Endothelial cell (in vitro differentiated cells): ENCODE data around the gene STAG1. TPM values are rescaled to one million over a fixed set of nuclear protein-coding genes. Genes with fewer than 3 reads are reported as not detected.
A peak's percentile ranks its signal among the peaks of the same experiment; 100 is the strongest.

Experiments used
- DNase-seq: peaks from one replicate; pipeline ENCODE4 v3.0.0; 2021; ENCODE audit warnings: low spot score
- H3K27ac Mint-ChIP-seq: one replicate; pipeline ENCODE4 v1.8.0; 2021; ENCODE audit warnings: mixed read lengths, inconsistent platforms; ENCODE audit not compliant: unreplicated experiment
- H3K27me3 Mint-ChIP-seq: one replicate; pipeline ENCODE4 v1.8.0; 2021; ENCODE audit warnings: mild to moderate bottlenecking, moderate library complexity, mixed read lengths, inconsistent platforms; ENCODE audit not compliant: unreplicated experiment
- H3K36me3 Mint-ChIP-seq: one replicate; pipeline ENCODE4 v1.8.0; 2021; ENCODE audit warnings: mild to moderate bottlenecking, low read depth, mixed read lengths, inconsistent platforms; ENCODE audit not compliant: unreplicated experiment
- H3K4me1 Mint-ChIP-seq: one replicate; pipeline ENCODE4 v1.8.0; 2021; ENCODE audit warnings: mild to moderate bottlenecking, mixed read lengths, inconsistent platforms; ENCODE audit not compliant: unreplicated experiment
- H3K4me3 Mint-ChIP-seq: one replicate; pipeline ENCODE4 v1.8.0; 2021; ENCODE audit warnings: mild to moderate bottlenecking, mixed read lengths, inconsistent platforms; ENCODE audit not compliant: unreplicated experiment
- H3K9me3 Mint-ChIP-seq: one replicate; pipeline ENCODE4 v1.8.0; 2021; ENCODE audit warnings: mixed read lengths, inconsistent platforms; ENCODE audit not compliant: unreplicated experiment
- total RNA-seq: library from RNA; stranded (reverse); fragmentation: NEBNext Ultra II Directional; extraction: Animal tissue kit (Norgen Biotek cat#: 25700); gene quantifications from one replicate; pipeline ENCODE4 v1.2.1, GENCODE V29; 2021; ENCODE audit not compliant: unreplicated experiment
- TF ChIP-seq, protein P1 (sequence below): fragments of 200-600 bp; sonication (generic); IDR thresholded peaks from one replicate; pipeline ENCODE4 v1.5.0; 2021; ENCODE audit warnings: antibody characterized with exemption; ENCODE audit not compliant: unreplicated experiment

The STAG1 gene
- total RNA-seq, 1 donor from 2014 or later, result 30.0 TPM

DNA sequence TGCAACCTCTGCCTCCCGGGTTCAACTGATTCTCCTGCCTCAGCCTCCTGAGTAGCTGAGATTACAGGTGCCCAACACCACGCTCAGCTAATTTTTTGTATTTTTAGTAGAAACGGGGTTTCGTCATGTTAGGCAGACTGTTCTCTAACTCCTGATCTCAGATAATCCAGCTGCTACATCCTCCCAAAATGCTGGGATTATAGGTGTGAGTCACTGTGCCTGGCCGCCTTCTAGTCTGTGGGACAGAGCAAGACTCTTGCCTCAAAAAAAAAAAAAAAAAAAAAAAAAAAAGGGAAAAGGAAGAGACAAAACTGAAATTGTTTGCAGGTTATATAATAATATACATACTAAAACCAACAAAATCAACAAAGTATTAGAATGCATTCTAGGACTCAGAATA, 286.9 kb downstream of the STAG1 start:
- no peak overlapping the region for H3K27ac Mint-ChIP-seq
- H3K9me3 Mint-ChIP-seq, result no peaks in the 10 kb centered on the region
- H3K36me3 Mint-ChIP-seq, result peaks cover 16% of the 10 kb centered on the region
- TF ChIP-seq, protein P1, sequence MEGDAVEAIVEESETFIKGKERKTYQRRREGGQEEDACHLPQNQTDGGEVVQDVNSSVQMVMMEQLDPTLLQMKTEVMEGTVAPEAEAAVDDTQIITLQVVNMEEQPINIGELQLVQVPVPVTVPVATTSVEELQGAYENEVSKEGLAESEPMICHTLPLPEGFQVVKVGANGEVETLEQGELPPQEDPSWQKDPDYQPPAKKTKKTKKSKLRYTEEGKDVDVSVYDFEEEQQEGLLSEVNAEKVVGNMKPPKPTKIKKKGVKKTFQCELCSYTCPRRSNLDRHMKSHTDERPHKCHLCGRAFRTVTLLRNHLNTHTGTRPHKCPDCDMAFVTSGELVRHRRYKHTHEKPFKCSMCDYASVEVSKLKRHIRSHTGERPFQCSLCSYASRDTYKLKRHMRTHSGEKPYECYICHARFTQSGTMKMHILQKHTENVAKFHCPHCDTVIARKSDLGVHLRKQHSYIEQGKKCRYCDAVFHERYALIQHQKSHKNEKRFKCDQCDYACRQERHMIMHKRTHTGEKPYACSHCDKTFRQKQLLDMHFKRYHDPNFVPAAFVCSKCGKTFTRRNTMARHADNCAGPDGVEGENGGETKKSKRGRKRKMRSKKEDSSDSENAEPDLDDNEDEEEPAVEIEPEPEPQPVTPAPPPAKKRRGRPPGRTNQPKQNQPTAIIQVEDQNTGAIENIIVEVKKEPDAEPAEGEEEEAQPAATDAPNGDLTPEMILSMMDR, result no peak
- H3K4me1 Mint-ChIP-seq, result peaks cover 3% of the 10 kb centered on the region
- H3K4me3 Mint-ChIP-seq, result no peak overlapping the region
- no peak for DNase-seq
- no peaks in the 10 kb centered on the region for H3K27me3 Mint-ChIP-seq

DNA sequence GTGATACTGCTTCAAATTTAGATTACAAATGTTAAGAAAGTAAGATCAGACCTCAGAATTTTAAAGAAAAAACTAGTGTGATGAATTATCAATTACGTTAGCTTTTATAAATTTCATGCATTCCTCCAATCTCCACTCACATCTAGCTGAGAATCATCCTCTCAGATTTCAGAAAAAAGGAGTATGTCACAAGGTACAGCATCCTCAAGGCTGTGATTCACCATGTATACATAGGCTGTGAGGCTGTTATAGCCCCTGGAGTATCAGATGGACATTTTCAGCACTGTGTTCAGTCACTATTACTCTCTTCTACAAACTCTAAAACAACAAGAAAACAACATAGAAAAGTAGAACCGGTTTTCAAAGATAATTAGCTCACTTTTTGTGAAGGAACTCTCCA, 287.7 kb downstream of the STAG1 start:
- Mint-ChIP-seq H3K4me1 (peaks cover 3% of the 10 kb centered on the region), H3K27me3 (no peaks in the 10 kb centered on the region), H3K27ac (no peak overlapping the region), H3K36me3 (peaks cover 21% of the 10 kb centered on the region), H3K9me3 (no peaks in the 10 kb centered on the region), H3K4me3 (no peak overlapping the region)
- TF ChIP-seq, protein P1, result no peak
- no peak for DNase-seq

DNA sequence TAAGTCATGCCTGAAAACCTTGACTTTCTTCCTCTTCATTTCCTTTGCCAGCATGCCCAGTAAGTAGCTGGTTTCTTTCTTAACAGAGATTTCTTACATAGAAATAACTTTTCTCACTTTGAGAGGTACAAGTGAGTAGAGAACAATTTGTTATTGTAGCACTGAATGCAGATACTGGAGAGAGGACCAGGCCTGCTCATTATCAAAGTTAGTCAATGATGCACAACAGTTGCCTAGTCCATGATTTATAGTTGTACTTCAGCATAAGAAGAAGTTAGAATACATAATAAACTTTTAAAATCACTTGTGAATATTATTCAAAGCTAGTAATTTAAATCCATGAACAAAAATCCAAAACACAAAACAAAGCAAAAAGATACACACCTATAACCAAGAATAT, 289.0 kb downstream of the STAG1 start:
- H3K4me3 Mint-ChIP-seq, result no peak overlapping the region
- H3K27me3 Mint-ChIP-seq, result no peaks in the 10 kb centered on the region
- TF ChIP-seq, protein P1, result no peak
- H3K4me1 Mint-ChIP-seq, result peaks cover 3% of the 10 kb centered on the region
- no peak overlapping the region for H3K27ac Mint-ChIP-seq
- H3K36me3 Mint-ChIP-seq, result peaks cover 25% of the 10 kb centered on the region
- H3K9me3 Mint-ChIP-seq, result no peaks in the 10 kb centered on the region
- no peak for DNase-seq

DNA sequence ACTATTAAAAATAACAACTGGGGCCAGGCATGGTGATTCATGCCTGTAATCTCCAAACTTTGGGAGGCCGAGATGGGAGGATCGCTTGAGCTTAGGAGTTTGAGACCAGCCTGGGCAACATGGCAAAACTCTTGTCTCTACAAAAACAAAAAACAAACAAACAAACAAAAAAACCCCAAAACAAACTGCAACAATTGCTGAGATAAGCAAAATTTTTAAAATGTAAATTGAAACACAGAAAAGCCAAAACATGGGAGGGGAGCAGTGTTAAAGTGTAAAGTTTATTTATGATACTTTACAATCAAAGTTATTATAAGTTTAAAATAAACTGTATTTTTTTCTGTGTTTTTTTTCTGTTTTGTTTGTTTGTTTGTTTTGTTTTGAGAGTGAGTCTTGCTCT, 294.4 kb downstream of the STAG1 start:
- Mint-ChIP-seq H3K4me1 (no peaks in the 10 kb centered on the region), H3K4me3 (peak overlapping the region; percentile 71), H3K36me3 (peaks cover 50% of the 10 kb centered on the region), H3K9me3 (peaks cover 9% of the 10 kb centered on the region), H3K27ac (no peak overlapping the region), H3K27me3 (peaks cover 2% of the 10 kb centered on the region)
- DNase-seq, result no peak
- TF ChIP-seq, protein P1, result no peak

DNA sequence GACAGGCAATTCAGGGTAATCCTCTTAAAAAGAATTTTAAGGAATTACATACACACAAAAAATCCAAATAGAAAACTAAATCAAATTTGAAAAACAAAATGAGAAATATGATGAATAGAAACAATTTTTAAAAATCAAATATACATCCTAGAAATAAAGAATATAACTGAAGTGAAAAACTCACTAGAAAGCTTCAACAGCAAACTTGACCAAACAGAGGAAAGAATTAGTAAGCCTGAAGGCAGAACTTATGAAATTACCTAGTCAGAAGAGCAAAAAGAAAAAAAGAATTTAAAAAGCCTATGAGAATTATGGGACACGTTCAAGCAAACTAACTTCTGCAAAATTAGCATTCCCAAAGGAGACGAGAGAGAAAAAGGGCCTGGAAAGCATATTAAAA, 296.0 kb downstream of the STAG1 start:
- DNase-seq, result no peak
- Mint-ChIP-seq H3K27ac (no peak overlapping the region), H3K4me3 (peak overlapping the region; percentile 53), H3K27me3 (peaks cover 2% of the 10 kb centered on the region), H3K4me1 (no peaks in the 10 kb centered on the region), H3K36me3 (peaks cover 44% of the 10 kb centered on the region), H3K9me3 (peaks cover 9% of the 10 kb centered on the region)
- TF ChIP-seq, protein P1, result peak; percentile 4
